HG02943 (cell line): ENCODE data around the gene C12orf54.
"Not testable (repeated sequence)": the region's sequence is repeated elsewhere in the genome, so short reads cannot be mapped to it uniquely, and the experiment has no call there.

Experiments used
- ATAC-seq: cut with Tn5 transposase; IDR thresholded peaks from one replicate; pipeline ENCODE4 v1.9.1; 2021; ENCODE audit warnings: mild to moderate bottlenecking, low read depth, moderate library complexity; ENCODE audit not compliant: unreplicated experiment

Gene C12orf54

GRCh38 chr12:48506836-48507235 lies 24.5 kb downstream of the C12orf54 start:
- not testable (repeated sequence) for ATAC-seq

- no peak for ATAC-seq
Measured at GRCh38 chr12:48508987-48509386, 26.7 kb downstream of the C12orf54 start.

GRCh38 chr12:48510111-48510510 lies 27.8 kb downstream of the C12orf54 start:
- no peak for ATAC-seq

GRCh38 chr12:48512855-48513254 lies 30.6 kb downstream of the C12orf54 start:
- ATAC-seq: no peak

- ATAC-seq: no peak
Measured at GRCh38 chr12:48514728-48515127, 32.4 kb downstream of the C12orf54 start.

GRCh38 chr12:48520381-48520780 lies 38.1 kb downstream of the C12orf54 start:
- not testable (repeated sequence) for ATAC-seq

- ATAC-seq: no peak
Measured at GRCh38 chr12:48525332-48525731, 43.0 kb downstream of the C12orf54 start, which contains the start of gene OR8S1. TSS of gene OR8S1 (plus strand) at chr12:48525632. CDS start at chr12:48525632, 0 bp downstream.

- ATAC-seq: no peak
Measured at GRCh38 chr12:48527891-48528670, 45.8 kb downstream of the C12orf54 start.

- no peak for ATAC-seq
Measured at GRCh38 chr12:48532601-48533000, 50.3 kb downstream of the C12orf54 start.

- no peak for ATAC-seq
Measured at GRCh38 chr12:48536602-48537001, 54.3 kb downstream of the C12orf54 start.

- no peak for ATAC-seq
Measured at GRCh38 chr12:48542300-48542928, 60.1 kb downstream of the C12orf54 start.

- ATAC-seq: no peak
Measured at GRCh38 chr12:48545833-48546469, 63.7 kb downstream of the C12orf54 start.
